ENCODE results near the gene KDF1.

The KDF1 gene

DNA sequence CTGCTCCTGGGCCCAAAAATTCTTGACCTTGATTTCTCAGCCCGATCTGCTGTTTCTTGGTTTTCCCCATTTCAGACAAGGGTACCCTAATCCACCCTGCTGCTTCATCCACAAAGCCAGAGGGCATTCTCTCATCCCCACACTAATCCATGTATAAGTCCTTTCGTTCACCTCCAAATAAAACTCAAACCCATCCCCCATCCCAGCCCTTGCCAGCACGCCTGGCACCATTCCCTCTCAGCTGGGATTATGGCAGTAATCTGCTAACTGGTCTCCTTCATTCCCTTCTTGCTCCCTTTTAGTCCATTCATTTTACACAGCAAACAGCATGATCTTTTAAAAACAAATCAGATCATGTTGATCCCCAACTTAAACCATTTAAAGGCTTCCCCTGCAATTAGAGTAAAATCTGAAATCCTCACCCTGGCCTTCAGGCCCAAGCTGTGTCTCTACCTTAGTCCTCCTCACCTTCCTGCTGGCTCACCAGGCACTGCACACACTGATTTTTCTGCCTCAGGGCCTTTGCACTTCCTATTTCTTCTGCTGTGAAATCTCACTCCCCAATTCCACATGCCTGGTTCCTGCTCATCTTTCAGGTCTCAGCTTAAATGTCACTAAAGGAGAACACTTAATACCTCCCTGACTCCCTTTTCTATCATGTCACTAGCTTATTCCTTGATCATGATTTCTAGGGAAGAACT, 21.0 kb upstream of the KDF1 start:
- TF ChIP-seq, protein P1, sequence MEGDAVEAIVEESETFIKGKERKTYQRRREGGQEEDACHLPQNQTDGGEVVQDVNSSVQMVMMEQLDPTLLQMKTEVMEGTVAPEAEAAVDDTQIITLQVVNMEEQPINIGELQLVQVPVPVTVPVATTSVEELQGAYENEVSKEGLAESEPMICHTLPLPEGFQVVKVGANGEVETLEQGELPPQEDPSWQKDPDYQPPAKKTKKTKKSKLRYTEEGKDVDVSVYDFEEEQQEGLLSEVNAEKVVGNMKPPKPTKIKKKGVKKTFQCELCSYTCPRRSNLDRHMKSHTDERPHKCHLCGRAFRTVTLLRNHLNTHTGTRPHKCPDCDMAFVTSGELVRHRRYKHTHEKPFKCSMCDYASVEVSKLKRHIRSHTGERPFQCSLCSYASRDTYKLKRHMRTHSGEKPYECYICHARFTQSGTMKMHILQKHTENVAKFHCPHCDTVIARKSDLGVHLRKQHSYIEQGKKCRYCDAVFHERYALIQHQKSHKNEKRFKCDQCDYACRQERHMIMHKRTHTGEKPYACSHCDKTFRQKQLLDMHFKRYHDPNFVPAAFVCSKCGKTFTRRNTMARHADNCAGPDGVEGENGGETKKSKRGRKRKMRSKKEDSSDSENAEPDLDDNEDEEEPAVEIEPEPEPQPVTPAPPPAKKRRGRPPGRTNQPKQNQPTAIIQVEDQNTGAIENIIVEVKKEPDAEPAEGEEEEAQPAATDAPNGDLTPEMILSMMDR (IDR thresholded peaks at IDR 0.05) = no peak
- no peak overlapping the region for H3K4me3 ChIP-seq (ENCODE audit: low read depth in 1 of 2, low read length in 1 of 2)
- no peaks in the 10 kb centered on the region for H3K36me3 ChIP-seq
- H3K9me3 ChIP-seq = no peaks in the 10 kb centered on the region
- peaks cover 36% of the 10 kb centered on the region for H3K27me3 ChIP-seq
- no peak overlapping the region for H3K27ac ChIP-seq
- no peaks in the 10 kb centered on the region for H3K4me1 ChIP-seq (ENCODE audit: control insufficient read depth in 1 of 2, insufficient read depth in 1 of 2, low read depth in 1 of 2, low read length in 1 of 2)

DNA sequence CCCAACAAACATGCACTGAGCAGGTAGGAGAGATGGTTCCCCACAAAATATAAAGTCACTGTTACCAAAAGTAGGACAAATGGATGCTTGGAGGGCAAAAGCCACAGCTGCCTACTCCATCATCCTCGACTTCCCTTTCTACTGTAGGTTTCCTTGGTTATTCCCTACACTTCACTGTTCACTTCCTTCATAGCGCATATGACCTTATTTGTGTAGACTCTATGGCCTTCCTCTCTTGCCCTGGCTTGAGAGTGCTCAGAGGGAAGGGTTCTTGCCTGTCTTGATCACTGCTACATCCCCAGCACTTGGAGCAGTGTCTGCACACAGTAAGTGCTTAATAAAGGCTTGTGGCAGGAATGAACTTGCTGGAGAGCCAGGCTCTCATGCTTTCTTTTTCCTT, 18.6 kb upstream of the KDF1 start:
- no peaks in the 10 kb centered on the region for H3K9me3 ChIP-seq

DNA sequence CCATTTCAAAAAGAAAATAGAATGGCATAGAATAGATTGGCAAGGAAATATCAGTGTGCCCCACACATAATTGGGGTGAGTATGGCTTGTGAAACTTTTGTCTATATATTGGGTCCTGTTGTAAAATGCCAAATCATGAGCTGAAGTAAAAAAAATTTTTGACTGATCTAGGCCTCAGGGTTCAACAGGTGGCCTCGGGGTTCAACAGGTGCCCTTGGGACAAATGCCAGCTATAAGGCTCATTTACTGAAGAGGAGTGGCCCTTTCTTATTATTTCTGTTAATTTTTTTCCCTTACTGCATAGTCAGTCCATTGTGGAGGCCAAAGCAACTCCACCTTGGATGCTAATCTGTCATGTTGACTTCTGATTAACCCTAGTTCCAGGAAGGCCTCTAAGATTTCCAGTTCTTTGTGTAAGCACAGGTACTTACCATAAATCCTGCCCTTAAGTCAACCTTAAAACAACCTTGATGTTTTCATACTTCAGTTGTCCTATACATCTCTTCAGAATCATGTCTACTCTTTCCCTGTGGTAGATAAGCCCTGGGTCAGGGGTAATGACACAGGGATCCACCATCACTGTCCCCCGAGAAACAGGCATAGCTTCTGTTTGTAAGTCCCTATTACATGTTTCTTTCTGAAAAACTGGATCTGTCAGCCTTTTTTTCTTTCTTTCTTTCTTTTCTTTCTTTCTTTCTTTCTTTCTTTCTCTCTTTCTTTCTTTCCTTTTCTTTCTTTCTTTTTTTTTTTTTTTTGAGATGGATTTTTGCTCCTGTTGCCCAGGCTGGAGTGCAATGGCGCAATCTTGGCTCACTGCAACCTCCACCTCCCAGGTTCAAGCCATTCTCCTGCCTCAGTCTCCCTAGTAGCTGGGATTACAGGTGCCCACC, 16.6 kb upstream of the KDF1 start:
- Histone ChIP-seq H3K4me3 (ENCODE audit: low read depth in 1 of 2, low read length in 1 of 2) (no peak overlapping the region), H3K9me3 (no peaks in the 10 kb centered on the region), H3K27me3 (peaks cover 9% of the 10 kb centered on the region), H3K36me3 (no peaks in the 10 kb centered on the region), H3K27ac (no peak overlapping the region), H3K4me1 (ENCODE audit: control insufficient read depth in 1 of 2, insufficient read depth in 1 of 2, low read depth in 1 of 2, low read length in 1 of 2) (no peaks in the 10 kb centered on the region)
- TF ChIP-seq, protein P1 (IDR thresholded peaks at IDR 0.05) = no peak

More for the DNA sequence above, 18.6 kb upstream of the KDF1 start:
- Histone ChIP-seq H3K4me3 (ENCODE audit: low read depth in 1 of 2, low read length in 1 of 2) (no peak overlapping the region), H3K27me3 (peaks cover 12% of the 10 kb centered on the region), H3K27ac (no peak overlapping the region), H3K4me1 (ENCODE audit: control insufficient read depth in 1 of 2, insufficient read depth in 1 of 2, low read depth in 1 of 2, low read length in 1 of 2) (no peaks in the 10 kb centered on the region), H3K36me3 (no peaks in the 10 kb centered on the region)
- TF ChIP-seq, protein P1 (IDR thresholded peaks at IDR 0.05) = no peak

DNA sequence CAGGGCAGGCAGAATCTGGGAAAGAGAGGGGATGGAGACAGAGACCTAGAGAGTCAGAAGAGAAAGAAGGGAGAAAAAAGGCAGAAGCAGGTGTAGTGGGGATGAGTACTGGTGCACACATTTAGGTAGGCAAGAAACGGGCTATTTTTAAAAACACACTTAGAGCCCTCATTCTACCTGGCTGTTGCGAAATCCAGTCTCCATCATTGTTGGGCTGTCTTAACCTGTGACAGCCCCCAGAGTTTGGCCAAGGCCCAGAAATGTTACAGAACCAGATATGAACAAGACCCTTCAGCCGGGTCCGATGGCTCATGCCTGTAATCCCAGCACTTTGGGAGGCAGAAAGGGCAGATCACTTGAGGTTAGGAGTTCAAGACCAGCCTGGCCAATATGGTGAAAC, 12.6 kb upstream of the KDF1 start:
- Histone ChIP-seq H3K36me3 (no peaks in the 10 kb centered on the region), H3K9me3 (no peaks in the 10 kb centered on the region), H3K27ac (no peak overlapping the region), H3K4me1 (ENCODE audit: control insufficient read depth in 1 of 2, insufficient read depth in 1 of 2, low read depth in 1 of 2, low read length in 1 of 2) (no peaks in the 10 kb centered on the region), H3K27me3 (peaks cover 10% of the 10 kb centered on the region), H3K4me3 (ENCODE audit: low read depth in 1 of 2, low read length in 1 of 2) (no peak overlapping the region)
- TF ChIP-seq, protein P1 (IDR thresholded peaks at IDR 0.05) = no peak

DNA sequence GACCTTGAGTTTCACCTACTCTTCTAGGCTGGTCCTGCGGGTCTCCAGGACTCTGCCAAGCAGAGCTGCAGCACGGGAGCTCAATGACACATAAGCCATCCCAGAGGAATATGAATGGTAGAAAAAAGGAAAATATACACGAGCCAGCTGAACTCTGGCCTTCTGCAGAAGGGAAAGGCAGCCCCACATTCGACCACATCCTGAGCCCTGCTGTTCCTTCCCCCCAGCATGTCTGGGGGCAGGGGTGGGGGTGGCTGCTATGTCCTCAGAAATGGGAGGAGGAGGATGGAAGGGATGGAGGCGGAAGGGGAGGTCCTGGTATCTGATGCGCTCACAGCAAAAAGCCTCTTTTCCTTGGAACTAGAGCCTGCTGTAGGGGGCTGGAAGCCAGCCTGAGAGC, 12.1 kb upstream of the KDF1 start:
- H3K4me1 ChIP-seq (ENCODE audit: control insufficient read depth in 1 of 2, insufficient read depth in 1 of 2, low read depth in 1 of 2, low read length in 1 of 2) = no peaks in the 10 kb centered on the region
- H3K4me3 ChIP-seq (ENCODE audit: low read depth in 1 of 2, low read length in 1 of 2) = no peak overlapping the region
- no peak overlapping the region for H3K27ac ChIP-seq

More for the DNA sequence above, 12.1 kb upstream of the KDF1 start:
- Histone ChIP-seq H3K9me3 (no peaks in the 10 kb centered on the region), H3K27me3 (peaks cover 15% of the 10 kb centered on the region), H3K36me3 (no peaks in the 10 kb centered on the region)
- TF ChIP-seq, protein P1 (IDR thresholded peaks at IDR 0.05) = no peak

All from neutrophil (primary cell).